Suprapubic skin (tissue), 4 donors: ENCODE data around the gene HELT. TPM values are rescaled to one million over a fixed set of nuclear protein-coding genes. Genes with fewer than 3 reads are reported as not detected.

Experiments
- DNase-seq, 2 donors: peaks; one replicate each; pipeline ENCODE4 v3.0.0-alpha.2; 2019; ENCODE audit warnings: low spot score in 2 of 2
- H3K27ac ChIP-seq: fragments of 200-600 bp; sonication (generic); one replicate; pipeline ENCODE4 v1.5.1; 2019
- H3K27me3 ChIP-seq: fragments of 200-600 bp; sonication (generic); one replicate; pipeline ENCODE4 v1.5.1; 2019
- H3K36me3 ChIP-seq: fragments of 200-600 bp; sonication (generic); one replicate; pipeline ENCODE4 v1.5.1; 2019
- H3K4me1 ChIP-seq: fragments of 200-600 bp; sonication (generic); one replicate; pipeline ENCODE4 v1.5.1; 2019
- H3K4me3 ChIP-seq: fragments of 200-600 bp; sonication (generic); one replicate; pipeline ENCODE4 v1.5.1; 2019; ENCODE audit warnings: mild to moderate bottlenecking
- H3K9me3 ChIP-seq: fragments of 200-600 bp; sonication (generic); one replicate; pipeline ENCODE4 v1.5.1; 2019
- EP300 ChIP-seq: sonication (generic); formaldehyde crosslinking; IDR thresholded peaks from one replicate; pipeline ENCODE4 v1.6.1; 2017; ENCODE audit warnings: antibody characterized with exemption
- POLR2A ChIP-seq, 2 donors: fragments of 450-650 bp; IDR thresholded peaks; one replicate each; pipeline ENCODE4 v1.6.1; 2017; ENCODE audit warnings: antibody characterized with exemption in 2 of 2, mild to moderate bottlenecking in 2 of 2, moderate library complexity in 2 of 2
- POLR2AphosphoS5 ChIP-seq, 3 donors: sonication (generic); formaldehyde crosslinking; IDR thresholded peaks; one replicate each; pipeline ENCODE4 v1.6.1; 2017; ENCODE audit warnings: antibody characterized with exemption in 3 of 3
- WGBS: methylation state at CpG from one replicate; pipeline ENCODE4 v1.1.5; 2018; 5-methylcytosine and 5-hydroxymethylcytosine counted together
- total RNA-seq, 4 donors: library from RNA; depleted of rRNA; stranded (reverse); fragments of >200 nt; gene quantifications; one replicate each; pipeline ENCODE4 v1.1.0, GENCODE V29; 2016
- TF ChIP-seq, protein P1 (sequence below), 2 donors: fragments of 200-600 bp in 1 of 2; fragments of 450-650 bp in 1 of 2; sonication (generic) in 1 of 2; IDR thresholded peaks; one replicate each; pipeline ENCODE4 v1.5.1; 2016 to 2019; ENCODE audit warnings: antibody characterized with exemption in 2 of 2, mild to moderate bottlenecking in 1 of 2, moderate library complexity in 1 of 2

The HELT gene
- total RNA-seq, 4 donors from 2014 or later = 0.53 to 1.5 (median 1.2) TPM

DNA sequence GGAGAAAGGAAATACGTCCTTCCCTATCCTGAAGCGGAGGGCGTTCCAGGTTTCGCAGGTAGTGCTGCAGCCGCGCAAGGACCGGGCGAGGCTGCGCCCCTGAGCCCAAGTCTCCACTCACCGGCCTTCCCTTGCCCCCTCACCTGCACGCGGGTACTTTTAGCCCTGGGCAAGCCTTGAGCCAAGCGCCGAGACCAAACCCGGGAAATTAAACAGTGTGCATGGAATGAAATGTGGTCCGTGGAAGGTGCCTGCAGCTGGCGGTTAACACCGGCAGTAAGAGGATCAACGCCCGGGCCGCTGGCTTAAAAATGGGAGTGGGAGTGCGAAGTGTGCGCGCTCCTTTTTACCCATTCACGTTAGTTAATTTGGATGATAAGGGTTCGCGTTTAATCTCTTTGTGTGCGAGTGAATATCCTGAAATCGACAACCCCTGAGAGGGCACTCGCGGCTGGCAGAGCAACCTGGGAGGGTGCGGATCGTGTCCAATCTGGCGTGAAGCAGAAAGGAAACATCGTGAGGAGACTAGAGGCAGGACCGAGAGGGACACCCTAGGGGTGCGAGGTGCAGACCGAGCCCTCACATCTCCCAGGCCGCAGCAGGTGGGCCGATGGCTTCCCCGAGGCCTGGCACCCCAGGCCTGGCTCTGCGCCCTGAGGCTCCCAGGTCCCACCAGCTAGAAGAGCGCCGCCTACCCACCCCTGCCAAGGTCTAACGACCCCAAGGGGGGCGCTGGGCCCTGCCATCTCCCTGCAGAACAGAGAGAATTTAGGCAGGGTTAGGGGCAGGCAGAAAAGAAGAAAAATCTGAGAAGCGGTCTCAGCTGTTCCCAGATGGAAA lies 2.0 kb upstream of the HELT start:
- TF ChIP-seq POLR2AphosphoS5 (IDR thresholded peaks at IDR 0.05) = no peak
- no peak for TF ChIP-seq POLR2A (IDR thresholded peaks at IDR 0.05)
- TF ChIP-seq, protein P1, sequence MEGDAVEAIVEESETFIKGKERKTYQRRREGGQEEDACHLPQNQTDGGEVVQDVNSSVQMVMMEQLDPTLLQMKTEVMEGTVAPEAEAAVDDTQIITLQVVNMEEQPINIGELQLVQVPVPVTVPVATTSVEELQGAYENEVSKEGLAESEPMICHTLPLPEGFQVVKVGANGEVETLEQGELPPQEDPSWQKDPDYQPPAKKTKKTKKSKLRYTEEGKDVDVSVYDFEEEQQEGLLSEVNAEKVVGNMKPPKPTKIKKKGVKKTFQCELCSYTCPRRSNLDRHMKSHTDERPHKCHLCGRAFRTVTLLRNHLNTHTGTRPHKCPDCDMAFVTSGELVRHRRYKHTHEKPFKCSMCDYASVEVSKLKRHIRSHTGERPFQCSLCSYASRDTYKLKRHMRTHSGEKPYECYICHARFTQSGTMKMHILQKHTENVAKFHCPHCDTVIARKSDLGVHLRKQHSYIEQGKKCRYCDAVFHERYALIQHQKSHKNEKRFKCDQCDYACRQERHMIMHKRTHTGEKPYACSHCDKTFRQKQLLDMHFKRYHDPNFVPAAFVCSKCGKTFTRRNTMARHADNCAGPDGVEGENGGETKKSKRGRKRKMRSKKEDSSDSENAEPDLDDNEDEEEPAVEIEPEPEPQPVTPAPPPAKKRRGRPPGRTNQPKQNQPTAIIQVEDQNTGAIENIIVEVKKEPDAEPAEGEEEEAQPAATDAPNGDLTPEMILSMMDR (IDR thresholded peaks at IDR 0.05) = no peak
- TF ChIP-seq EP300 = no peak
- 2% methylated on average over 29 of the region's 47 CpGs for WGBS
- DNase-seq = no peak
- Histone ChIP-seq H3K27me3 (peaks cover 99% of the 10 kb centered on the region), H3K9me3 (no peaks in the 10 kb centered on the region), H3K36me3 (no peaks in the 10 kb centered on the region), H3K4me3 (no peak overlapping the region), H3K4me1 (peaks cover 48% of the 10 kb centered on the region), H3K27ac (no peak overlapping the region)

DNA sequence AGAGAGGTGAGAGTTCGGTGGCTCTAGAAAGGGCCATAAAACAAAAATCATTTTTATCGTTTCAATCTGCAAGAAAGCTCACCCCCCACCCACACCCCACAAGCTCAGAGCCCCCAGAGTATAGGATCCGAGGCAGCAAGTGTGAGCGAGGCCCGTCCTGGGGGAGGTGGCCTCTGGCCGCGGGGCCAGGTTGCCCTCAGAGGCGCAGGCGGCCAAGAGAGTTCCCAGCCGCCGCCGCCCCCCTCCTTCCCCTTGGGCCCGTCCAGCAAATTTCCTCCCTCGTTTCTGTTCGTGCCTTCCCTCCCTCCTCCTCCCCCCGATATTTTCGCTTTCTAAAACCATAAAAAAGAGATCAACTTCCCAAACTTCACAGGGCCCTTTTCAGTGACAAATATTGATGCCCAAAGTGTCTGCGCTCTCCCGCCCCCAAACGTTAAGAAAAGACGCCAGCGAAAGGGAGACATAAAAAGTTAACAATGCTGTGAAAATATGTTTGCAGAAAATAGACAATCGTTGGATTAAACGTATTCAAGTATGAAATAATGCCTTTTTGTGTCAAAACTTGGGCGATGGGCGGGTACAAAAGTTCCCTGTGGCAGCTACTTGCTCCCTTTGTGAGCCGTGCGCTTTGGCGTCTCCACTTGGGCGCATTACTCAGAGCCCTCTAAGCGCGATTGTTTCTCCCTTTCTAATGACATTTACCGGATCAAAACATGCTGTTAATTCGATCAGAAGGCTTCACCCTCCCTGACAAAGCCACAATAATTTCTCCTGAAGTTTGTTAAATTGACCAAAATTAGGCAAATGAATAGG lies 1.1 kb upstream of the HELT start:
- H3K9me3 ChIP-seq = no peaks in the 10 kb centered on the region
- H3K4me3 ChIP-seq = no peak overlapping the region
- WGBS = 3% methylated on average over 34 of the region's 34 CpGs
- H3K36me3 ChIP-seq = no peaks in the 10 kb centered on the region
- H3K27ac ChIP-seq = no peak overlapping the region
- H3K4me1 ChIP-seq = peaks cover 49% of the 10 kb centered on the region
- TF ChIP-seq, protein P1 (IDR thresholded peaks at IDR 0.05) = no peak
- no peak for DNase-seq
- H3K27me3 ChIP-seq = peaks cover 98% of the 10 kb centered on the region

DNA sequence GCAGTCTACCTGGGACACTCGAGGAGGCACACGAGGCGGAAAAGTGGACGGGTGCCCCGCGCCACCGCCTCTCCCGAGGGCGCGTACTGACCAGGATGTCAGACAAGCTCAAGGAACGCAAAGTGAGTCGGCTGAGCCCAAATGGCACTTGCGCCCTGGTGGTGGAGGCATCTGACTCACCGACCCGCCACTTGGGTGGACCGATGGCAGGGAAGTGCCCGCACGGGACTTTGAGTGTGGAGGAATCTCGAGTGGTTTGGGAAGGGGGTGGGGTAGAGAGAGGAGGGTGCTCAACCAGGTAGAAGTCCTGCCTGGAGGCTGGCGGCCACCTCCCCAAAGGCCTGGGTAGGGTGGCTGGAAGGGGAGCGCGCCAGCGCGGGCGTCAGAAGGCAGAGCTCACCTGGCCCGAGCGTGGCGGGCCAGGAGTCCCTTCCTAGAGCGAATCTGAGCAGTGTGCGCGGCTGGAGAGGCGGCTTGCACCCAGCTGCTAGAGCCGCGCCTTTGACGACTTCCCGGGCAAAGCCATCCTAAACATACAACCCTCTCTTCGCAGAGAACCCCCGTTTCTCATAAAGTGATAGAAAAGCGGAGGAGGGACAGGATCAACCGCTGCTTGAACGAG lies 655 bp downstream of the HELT start:
- Histone ChIP-seq H3K9me3 (no peaks in the 10 kb centered on the region), H3K36me3 (no peaks in the 10 kb centered on the region), H3K27me3 (peaks cover 99% of the 10 kb centered on the region), H3K4me1 (peaks cover 49% of the 10 kb centered on the region), H3K4me3 (peak overlapping the region; percentile 42), H3K27ac (no peak overlapping the region)
- TF ChIP-seq POLR2AphosphoS5 (IDR thresholded peaks at IDR 0.05) (no peak), POLR2A (IDR thresholded peaks at IDR 0.05) (no peak), EP300 (no peak)
- TF ChIP-seq, protein P1 (IDR thresholded peaks at IDR 0.05) = no peak
- WGBS = 3% methylated on average over 33 of the region's 41 CpGs
- no peak for DNase-seq

DNA sequence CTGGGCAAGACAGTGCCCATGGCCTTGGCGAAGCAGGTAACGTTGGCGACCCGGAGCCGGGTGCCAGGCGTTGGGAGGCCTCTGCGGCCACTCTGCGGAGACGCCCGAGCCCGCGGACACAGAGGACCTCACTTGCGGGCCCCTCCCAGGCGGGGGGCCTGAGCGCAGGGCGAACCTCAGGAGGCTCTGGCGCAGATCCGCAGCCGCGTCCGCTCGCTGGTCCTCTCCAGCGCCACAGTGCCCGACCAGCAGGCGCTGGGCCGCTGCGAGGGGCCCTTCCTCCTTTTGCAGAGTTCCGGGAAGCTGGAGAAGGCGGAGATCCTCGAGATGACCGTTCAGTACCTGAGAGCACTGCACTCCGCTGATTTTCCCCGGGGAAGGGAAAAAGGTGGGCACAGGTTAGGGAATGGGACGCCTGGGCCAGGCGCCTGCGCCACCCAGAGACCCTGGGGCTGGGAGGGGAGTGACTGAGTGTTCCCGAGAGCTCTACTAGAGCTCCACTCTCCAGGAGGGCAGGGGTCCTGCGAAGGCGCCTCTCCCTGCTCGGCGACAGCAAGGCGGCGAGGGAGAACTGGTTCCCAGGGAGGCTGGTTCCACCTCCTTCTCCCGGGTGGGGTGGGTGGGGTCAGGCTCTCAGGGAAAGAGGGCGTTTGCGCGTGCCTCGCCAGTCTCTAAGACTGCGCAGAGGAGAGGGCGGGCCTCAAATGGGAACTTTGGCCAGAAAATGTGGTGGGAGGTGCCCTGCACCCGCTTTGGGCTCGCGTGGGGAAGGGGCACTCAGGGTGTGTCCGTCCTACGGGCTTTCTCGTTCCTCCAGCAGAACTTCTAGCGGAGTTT lies 1.4 kb downstream of the HELT start:
- peaks cover 99% of the 10 kb centered on the region for H3K27me3 ChIP-seq
- H3K27ac ChIP-seq = no peak overlapping the region
- 0% methylated on average over 10 of the region's 57 CpGs for WGBS
- no peaks in the 10 kb centered on the region for H3K9me3 ChIP-seq
- peak overlapping the region; percentile 42 for H3K4me3 ChIP-seq
- peaks cover 49% of the 10 kb centered on the region for H3K4me1 ChIP-seq
- no peak for DNase-seq
- no peaks in the 10 kb centered on the region for H3K36me3 ChIP-seq
- TF ChIP-seq, protein P1 (IDR thresholded peaks at IDR 0.05) = no peak
- no peak for TF ChIP-seq EP300
- TF ChIP-seq POLR2A (IDR thresholded peaks at IDR 0.05) = no peak
- TF ChIP-seq POLR2AphosphoS5 (IDR thresholded peaks at IDR 0.05) = no peak
